ENCODE data around the gene DNAJC4.

Gene DNAJC4

GRCh38 chr11:64230171-64230984 lies at the start of gene DNAJC4:
DNAJC4 (plus strand) TSS chr11:64230548; CDS start chr11:64230855, 307 bp downstream.
- peak; percentile 56 to 67 for DNase-seq (ENCODE audit: low read depth in 2 of 2)

- DNase-seq (ENCODE audit: low read depth in 2 of 2) = no peak
These were observed 49.5 kb upstream of the DNAJC4 start for GRCh38 chr11:64180891-64181290.

- DNase-seq (ENCODE audit: low read depth in 2 of 2) = peak; percentile 62 to 70
These were observed 48.6 kb upstream of the DNAJC4 start for GRCh38 chr11:64181506-64182411.

GRCh38 chr11:64183890-64184289 lies 46.5 kb upstream of the DNAJC4 start:
- DNase-seq (ENCODE audit: low read depth in 2 of 2) = no peak

GRCh38 chr11:64185175-64185692 lies 45.1 kb upstream of the DNAJC4 start:
- DNase-seq (ENCODE audit: low read depth in 2 of 2) = no peak

GRCh38 chr11:64185693-64186491 lies 44.5 kb upstream of the DNAJC4 start, which contains the start of gene STIP1:
STIP1 (plus strand) TSS chr11:64186171; CDS start chr11:64186262, 91 bp downstream.
- peak; percentile 100 for DNase-seq (ENCODE audit: low read depth in 2 of 2)

- no peak for DNase-seq (ENCODE audit: low read depth in 2 of 2)
These were observed 43.7 kb upstream of the DNAJC4 start for GRCh38 chr11:64186492-64187165.

GRCh38 chr11:64192434-64192833 lies 37.9 kb upstream of the DNAJC4 start:
- no peak for DNase-seq (ENCODE audit: low read depth in 2 of 2)

GRCh38 chr11:64196626-64197025 lies 33.7 kb upstream of the DNAJC4 start:
- DNase-seq (ENCODE audit: low read depth in 2 of 2) = no peak

- DNase-seq (ENCODE audit: low read depth in 2 of 2) = no peak
These were observed 31.8 kb upstream of the DNAJC4 start for GRCh38 chr11:64198511-64198910.

GRCh38 chr11:64201543-64201942 lies 28.8 kb upstream of the DNAJC4 start:
- no peak for DNase-seq (ENCODE audit: low read depth in 2 of 2)

- no peak for DNase-seq (ENCODE audit: low read depth in 2 of 2)
These were observed 27.4 kb upstream of the DNAJC4 start for GRCh38 chr11:64202992-64203391.

- DNase-seq (ENCODE audit: low read depth in 2 of 2) = no peak
These were observed 26.8 kb upstream of the DNAJC4 start for GRCh38 chr11:64203421-64204079.

- DNase-seq (ENCODE audit: low read depth in 2 of 2) = no peak
These were observed 26.3 kb upstream of the DNAJC4 start for GRCh38 chr11:64204080-64204440.

GRCh38 chr11:64204464-64204989 lies 25.8 kb upstream of the DNAJC4 start:
- peak; percentile 91 to 92 for DNase-seq (ENCODE audit: low read depth in 2 of 2)

GRCh38 chr11:64206457-64207255 lies 23.7 kb upstream of the DNAJC4 start, which contains the start of gene FERMT3:
FERMT3 (plus strand) TSS chr11:64206721; CDS start chr11:64207365, 644 bp downstream.
- DNase-seq (ENCODE audit: low read depth in 2 of 2) = no peak

- DNase-seq (ENCODE audit: low read depth in 2 of 2) = peak; percentile 32 to 36
These were observed 22.9 kb upstream of the DNAJC4 start for GRCh38 chr11:64207256-64208085.

GRCh38 chr11:64208086-64208795 lies 22.1 kb upstream of the DNAJC4 start:
- no peak for DNase-seq (ENCODE audit: low read depth in 2 of 2)

Data from fibroblast of skin of left quadriceps (primary cell).